Stimulated activated CD4-positive, alpha-beta T cell treated with anti-CD3 and anti-CD28 coated beads, Interleukin-4, amount 100 ng/mL, for 48 hours (primary cell): ENCODE data around the gene SERPING1.

ENCODE experiments used
- DNase-seq, 2 donors: peaks; one replicate each; pipeline ENCODE4 v3.0.0-alpha.2; 2020; ENCODE audit warnings: low read depth in 2 of 2

The SERPING1 gene

GRCh38 chr11:57638005-57638781, 40.7 kb downstream of the SERPING1 start:
- DNase-seq: no peak

GRCh38 chr11:57638811-57639320, 41.4 kb downstream of the SERPING1 start:
- DNase-seq: no peak

GRCh38 chr11:57639321-57640067, 42.0 kb downstream of the SERPING1 start:
- DNase-seq: no peak

GRCh38 chr11:57640068-57640800, 42.7 kb downstream of the SERPING1 start:
- DNase-seq: no peak

- DNase-seq: no peak
These were observed 43.7 kb downstream of the SERPING1 start for GRCh38 chr11:57641011-57641807.

GRCh38 chr11:57643802-57644201, 46.3 kb downstream of the SERPING1 start:
- DNase-seq: no peak

- DNase-seq: peak; percentile 79 to 88
These were observed 47.5 kb downstream of the SERPING1 start for GRCh38 chr11:57644748-57645688.

GRCh38 chr11:57645689-57646085, 48.2 kb downstream of the SERPING1 start:
- DNase-seq: no peak

GRCh38 chr11:57646194-57646798, 48.8 kb downstream of the SERPING1 start:
- DNase-seq: no peak

GRCh38 chr11:57646799-57647303, 49.4 kb downstream of the SERPING1 start:
- DNase-seq: no peak

GRCh38 chr11:57647372-57647771, 49.9 kb downstream of the SERPING1 start:
- no peak for DNase-seq

GRCh38 chr11:57647960-57648800, 50.7 kb downstream of the SERPING1 start:
- no peak for DNase-seq

GRCh38 chr11:57648801-57649735, 51.6 kb downstream of the SERPING1 start:
- no peak for DNase-seq

- DNase-seq: peak in 1 of 2 donors; percentile 29
These were observed 52.6 kb downstream of the SERPING1 start, which contains the start of gene YPEL4 for GRCh38 chr11:57649826-57650738. YPEL4 (minus strand) TSS chr11:57649912; CDS start chr11:57647107, 2,805 bp downstream.

- DNase-seq: no peak
These were observed 53.2 kb downstream of the SERPING1 start for GRCh38 chr11:57650739-57651090.

GRCh38 chr11:57651408-57651807, 53.9 kb downstream of the SERPING1 start:
- no peak for DNase-seq
